IMR-90 (cell line): ENCODE data around the gene FAAP20. TPM values are rescaled to one million over a fixed set of nuclear protein-coding genes. Genes with fewer than 3 reads are reported as not detected.

ENCODE experiments used
- ATAC-seq: fragments of 200-7000 bp; cut with Tn5 transposase; 2 replicates; pipeline ENCODE4 v1.9.1; 2020; ENCODE audit warnings: low read depth, mild to moderate bottlenecking, moderate library complexity
- BruUV-seq: library from RNA; stranded (reverse); fragments of 400-500 nt; replicated peaks from 2 replicates; lab custom pipeline; 2021; lab: Mats Ljungman, UMichigan
- CTCF ChIA-PET: fragments of 300-600 bp; formaldehyde crosslinking; extraction: SDS; loops from one replicate; lab custom pipeline; 2021; ENCODE audit warnings: antibody characterized with exemption; lab: Yijun Ruan, JAX
- POLR2A ChIA-PET: fragments of 300-600 bp; sonication (Branson Sonifier 250); formaldehyde crosslinking; loops from one replicate; lab custom pipeline; 2022; ENCODE audit warnings: antibody characterized with exemption; ENCODE audit not compliant: unreplicated experiment; lab: Charles Lee
- DNase-seq: peaks from one replicate; pipeline ENCODE4 v3.0.0; 2013
- H2AFZ ChIP-seq: replicated peaks from 2 replicates; pipeline ENCODE3; 2013; ENCODE audit warnings: low read length, mild to moderate bottlenecking; ENCODE audit not compliant: poor library complexity
- H2AK5ac ChIP-seq: 2 replicates; pipeline ENCODE4 v1.6.1; 2013; ENCODE audit warnings: low read depth, low read length, inconsistent platforms
- H2AK9ac ChIP-seq: replicated peaks from 2 replicates; pipeline ENCODE3; 2013; ENCODE audit warnings: mild to moderate bottlenecking, low read depth, low read length, moderate library complexity; ENCODE audit not compliant: poor library complexity
- H2BK120ac ChIP-seq: 2 replicates; pipeline ENCODE4 v1.6.1; 2013; ENCODE audit warnings: low read depth, low read length, inconsistent platforms
- H2BK15ac ChIP-seq: 3 replicates; pipeline ENCODE4 v1.6.1; 2013; ENCODE audit warnings: low read depth, low read length, inconsistent platforms
- H2BK20ac ChIP-seq: 2 replicates; pipeline ENCODE4 v1.6.1; 2013; ENCODE audit warnings: low read depth, mild to moderate bottlenecking, inconsistent platforms, low read length, moderate library complexity
- H2BK5ac ChIP-seq: 2 replicates; pipeline ENCODE4 v1.6.1; 2013; ENCODE audit warnings: mild to moderate bottlenecking, low read depth, low read length, inconsistent platforms; ENCODE audit not compliant: poor library complexity, severe bottlenecking
- H3K14ac ChIP-seq: replicated peaks from 2 replicates; pipeline ENCODE4 v1.6.1; 2013; ENCODE audit warnings: low read depth, low read length, inconsistent platforms
- H3K18ac ChIP-seq: 2 replicates; pipeline ENCODE4 v1.6.1; 2013; ENCODE audit warnings: low read depth, low read length, control low read depth
- H3K23ac ChIP-seq: 2 replicates; pipeline ENCODE4 v1.6.1; 2013; ENCODE audit warnings: low read depth, low read length, inconsistent platforms
- H3K27ac ChIP-seq: 2 replicates; pipeline ENCODE4 v1.5.1; 2013; ENCODE audit warnings: mild to moderate bottlenecking, control low read depth, low read length; ENCODE audit not compliant: insufficient read depth
- H3K27me3 ChIP-seq: 2 replicates; pipeline ENCODE4 v1.6.1; 2013; ENCODE audit warnings: low read length; ENCODE audit not compliant: control insufficient read depth, insufficient read depth
- H3K36me3 ChIP-seq: 2 replicates; pipeline ENCODE4 v1.6.1; 2013; ENCODE audit warnings: low read length, mixed read lengths; ENCODE audit not compliant: control insufficient read depth, insufficient read depth
- H3K4ac ChIP-seq: 2 replicates; pipeline ENCODE4 v1.6.1; 2013; ENCODE audit warnings: low read depth, low read length, inconsistent platforms
- H3K4me1 ChIP-seq: 2 replicates; pipeline ENCODE4 v1.6.1; 2013; ENCODE audit warnings: low read length, mixed read lengths; ENCODE audit not compliant: control insufficient read depth, insufficient read depth
- H3K4me2 ChIP-seq: 2 replicates; pipeline ENCODE4 v1.6.1; 2013; ENCODE audit warnings: low read depth, mild to moderate bottlenecking, control low read depth, low read length, moderate library complexity
- H3K4me3 ChIP-seq: 2 replicates; pipeline ENCODE4 v1.5.1; 2013; ENCODE audit warnings: low read depth, mild to moderate bottlenecking, control low read depth, low read length, moderate library complexity; ENCODE audit not compliant: insufficient read depth
- H3K56ac ChIP-seq: 2 replicates; pipeline ENCODE4 v1.6.1; 2013; ENCODE audit warnings: low read length, inconsistent platforms; ENCODE audit not compliant: insufficient read depth; ENCODE audit errors: extremely low read depth
- H3K79me1 ChIP-seq, 2 experiments: 2 replicates each; pipeline ENCODE4 v1.6.1; 2013; ENCODE audit warnings: low read length in 2 of 2, inconsistent platforms in 1 of 2, low read depth in 1 of 2
- H3K9ac ChIP-seq: 2 replicates; pipeline ENCODE4 v1.6.1; 2013; ENCODE audit warnings: low read depth, low read length, control low read depth
- H3K9me1 ChIP-seq: 2 replicates; pipeline ENCODE4 v1.6.1; 2013; ENCODE audit warnings: low read length, inconsistent platforms; ENCODE audit not compliant: insufficient read depth
- H3K9me3 ChIP-seq: 2 replicates; pipeline ENCODE4 v1.6.1; 2013; ENCODE audit warnings: low read length; ENCODE audit not compliant: control insufficient read depth, insufficient read depth
- H4K20me1 ChIP-seq: 2 replicates; pipeline ENCODE4 v1.6.1; 2013; ENCODE audit warnings: low read length, inconsistent platforms; ENCODE audit not compliant: insufficient read depth
- H4K5ac ChIP-seq: 2 replicates; pipeline ENCODE4 v1.6.1; 2013; ENCODE audit warnings: mild to moderate bottlenecking, low read depth, low read length, control low read depth
- H4K8ac ChIP-seq, 2 experiments: 2 replicates each; pipeline ENCODE4 v1.6.1; 2013; ENCODE audit warnings: low read depth in 2 of 2, low read length in 2 of 2, control low read depth in 1 of 2, inconsistent platforms in 1 of 2
- H4K91ac ChIP-seq: 2 replicates; pipeline ENCODE4 v1.6.1; 2013; ENCODE audit warnings: low read depth, low read length, inconsistent platforms; ENCODE audit not compliant: insufficient read depth
- BHLHE40 ChIP-seq: fragments of 150-350 bp; IDR thresholded peaks from 2 replicates; pipeline ENCODE4 v1.6.1; 2016; ENCODE audit warnings: mild to moderate bottlenecking, low read depth, low read length
- CEBPB ChIP-seq: IDR thresholded peaks from 2 replicates; pipeline ENCODE4 v1.6.1; 2012; ENCODE audit warnings: low read depth, low read length, improper control_type of control experiment
- CHD1 ChIP-seq: IDR thresholded peaks from 2 replicates; pipeline ENCODE4 v1.6.1; 2012; ENCODE audit warnings: low read depth, low read length, improper control_type of control experiment
- FOS ChIP-seq: fragments of 150-350 bp; IDR thresholded peaks from 2 replicates; pipeline ENCODE4 v1.6.1; 2016; ENCODE audit warnings: low read depth, low read length
- MAZ ChIP-seq: IDR thresholded peaks from 2 replicates; pipeline ENCODE4 v1.6.1; 2012; ENCODE audit warnings: low read depth, mild to moderate bottlenecking, low read length, improper control_type of control experiment, moderate library complexity, borderline replicate concordance
- NFE2L2 ChIP-seq: fragments of 150-350 bp; IDR thresholded peaks from 2 replicates; pipeline ENCODE4 v1.6.1; 2016; ENCODE audit warnings: low read depth, mild to moderate bottlenecking, low read length
- POLR2A ChIP-seq: IDR thresholded peaks from 2 replicates; pipeline ENCODE4 v1.6.1; 2012; ENCODE audit warnings: mild to moderate bottlenecking, low read depth, low read length
- RCOR1 ChIP-seq: IDR thresholded peaks from 2 replicates; pipeline ENCODE4 v1.6.1; 2012; ENCODE audit warnings: mild to moderate bottlenecking, low read length, improper control_type of control experiment; ENCODE audit not compliant: insufficient replicate concordance
- SMC3 ChIP-seq: fragments of 150-350 bp; IDR thresholded peaks from 2 replicates; pipeline ENCODE4 v1.6.1; 2016; ENCODE audit warnings: low read depth, mild to moderate bottlenecking, antibody characterized with exemption, low read length, moderate library complexity
- WGBS, 2 experiments: methylation state at CpG; one replicate each; pipeline versions ENCODE4 v1.1.5 to v1.1.7; 2013; ENCODE audit warnings: missing lambda C conversion rate in 2 of 2; ENCODE audit not compliant: insufficient read length in 1 of 2; ENCODE audit errors: extremely low coverage in 2 of 2; 5-methylcytosine and 5-hydroxymethylcytosine counted together
- dilution Hi-C: fragments of 300-500 bp; cut with HindIII; formaldehyde crosslinking; loops from one replicate; pipeline ENCODE4 v1.14.3; 2018; ENCODE audit warnings: low sequenced_read_pairs; ENCODE audit not compliant: unreplicated experiment
- in situ Hi-C: fragments of 300-500 bp; cut with MboI; formaldehyde crosslinking; loops from 3 replicates; pipeline ENCODE4 v1.14.3; 2019; ENCODE audit warnings: low sequenced_read_pairs, inconsistent platforms, mixed read lengths
- intact Hi-C: fragments of 100-400 bp; cut with micrococcal nuclease; formaldehyde crosslinking; loops from 2 replicates; pipeline ENCODE4 v1.10.0; 2022
- polyA plus RNA-seq, 3 experiments: library from polyadenylated mRNA; depleted of rRNA; stranded (reverse); fragments of >200 nt; gene quantifications; 2 replicates each; pipeline ENCODE4 v1.2.3, GENCODE V29; 2012; ENCODE audit warnings: low replicate concordance in 1 of 3
- total RNA-seq: library from RNA; depleted of rRNA; stranded (reverse); fragments of >200 nt; gene quantifications from 2 replicates; pipeline ENCODE4 v1.2.3, GENCODE V29; 2012
- TF ChIP-seq, protein P1 (sequence below): fragments of 150-350 bp; IDR thresholded peaks from 2 replicates; pipeline ENCODE4 v1.6.1; 2017; ENCODE audit warnings: mild to moderate bottlenecking, antibody characterized with exemption, low read length, low read depth
- TF ChIP-seq, protein P2 (sequence below): fragments of 150-350 bp; IDR thresholded peaks from 2 replicates; pipeline ENCODE4 v1.6.1; 2016; ENCODE audit warnings: low read depth, mild to moderate bottlenecking, low read length, moderate library complexity, borderline replicate concordance

FAAP20 gene
- total and polyA plus RNA-seq, 2 of the 4 experiments (the other 2 are of a cell fraction): 6.5 to 31.5 TPM

- no peak overlapping the region for H3K56ac ChIP-seq
- H3K4me1 ChIP-seq: peaks cover 51% of the 10 kb centered on the region
- H3K18ac ChIP-seq: no peak overlapping the region
- no peak overlapping the region for H3K23ac ChIP-seq
- no peak for ATAC-seq
- H3K27me3 ChIP-seq: no peaks in the 10 kb centered on the region
- no peak for TF ChIP-seq BHLHE40
- TF ChIP-seq, protein P1, sequence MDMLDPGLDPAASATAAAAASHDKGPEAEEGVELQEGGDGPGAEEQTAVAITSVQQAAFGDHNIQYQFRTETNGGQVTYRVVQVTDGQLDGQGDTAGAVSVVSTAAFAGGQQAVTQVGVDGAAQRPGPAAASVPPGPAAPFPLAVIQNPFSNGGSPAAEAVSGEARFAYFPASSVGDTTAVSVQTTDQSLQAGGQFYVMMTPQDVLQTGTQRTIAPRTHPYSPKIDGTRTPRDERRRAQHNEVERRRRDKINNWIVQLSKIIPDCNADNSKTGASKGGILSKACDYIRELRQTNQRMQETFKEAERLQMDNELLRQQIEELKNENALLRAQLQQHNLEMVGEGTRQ: no peak
- no peak for TF ChIP-seq CEBPB
- no peak for TF ChIP-seq RCOR1
- no peak for TF ChIP-seq POLR2A
- TF ChIP-seq, protein P2, sequence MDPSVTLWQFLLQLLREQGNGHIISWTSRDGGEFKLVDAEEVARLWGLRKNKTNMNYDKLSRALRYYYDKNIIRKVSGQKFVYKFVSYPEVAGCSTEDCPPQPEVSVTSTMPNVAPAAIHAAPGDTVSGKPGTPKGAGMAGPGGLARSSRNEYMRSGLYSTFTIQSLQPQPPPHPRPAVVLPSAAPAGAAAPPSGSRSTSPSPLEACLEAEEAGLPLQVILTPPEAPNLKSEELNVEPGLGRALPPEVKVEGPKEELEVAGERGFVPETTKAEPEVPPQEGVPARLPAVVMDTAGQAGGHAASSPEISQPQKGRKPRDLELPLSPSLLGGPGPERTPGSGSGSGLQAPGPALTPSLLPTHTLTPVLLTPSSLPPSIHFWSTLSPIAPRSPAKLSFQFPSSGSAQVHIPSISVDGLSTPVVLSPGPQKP: no peak
- no peak for TF ChIP-seq CHD1
- TF ChIP-seq NFE2L2: no peak
- TF ChIP-seq SMC3: no peak
- TF ChIP-seq FOS: no peak
- TF ChIP-seq MAZ: no peak
- ChIA-PET POLR2A (no interaction called here), CTCF (interaction anchor here (0.8 kb wide), 1 partner anchor 77 kb away, joined by 3 read pairs; no protein-coding TSS in a partner anchor)
- no peak overlapping the region for H2BK5ac ChIP-seq
- no peak overlapping the region for H2BK20ac ChIP-seq
- dilution Hi-C loops (no loop called here), in situ Hi-C loops (loop anchor here (5.0 kb wide), 1 partner anchor 58 kb away; no protein-coding TSS in a partner anchor), intact Hi-C loops (no loop called here)
- no peak overlapping the region for H3K4me3 ChIP-seq
- H3K9me1 ChIP-seq: peaks cover 45% of the 10 kb centered on the region
- H2AK9ac ChIP-seq: no peak overlapping the region
- no peak overlapping the region for H4K91ac ChIP-seq
- DNase-seq: no peak
- H3K4ac ChIP-seq: no peak overlapping the region
- H3K4me2 ChIP-seq: no peak overlapping the region; the same call in 1 of the 2 replicates
- no peak overlapping the region for H4K8ac ChIP-seq
- WGBS, 2 experiments: 89% methylated on average over 3 of the region's 6 CpGs; no CpG with 5 or more reads in 1 of the 2 experiments
- no peak overlapping the region for H2AFZ ChIP-seq
- H3K14ac ChIP-seq: no peak overlapping the region
- H3K36me3 ChIP-seq: peaks cover 18% of the 10 kb centered on the region; the same call in 1 of the 2 replicates
- no peak overlapping the region for H2BK120ac ChIP-seq
- H2BK15ac ChIP-seq: no peak overlapping the region
- no peak overlapping the region for H2AK5ac ChIP-seq
- no peak overlapping the region for H3K27ac ChIP-seq
- peaks cover 99% of the 10 kb centered on the region for H4K20me1 ChIP-seq
- peaks cover 0 to 63% of the 10 kb centered on the region in 2 experiments; a peak in 2 of 4 replicates for H3K79me1 ChIP-seq
- BruUV-seq: no TSS peak
- no peaks in the 10 kb centered on the region for H3K9me3 ChIP-seq
- no peak overlapping the region for H4K5ac ChIP-seq
- no peak overlapping the region for H3K9ac ChIP-seq
Observed at GRCh38 chr1:2239013-2239370, 44.4 kb upstream of the FAAP20 start.
